Left lung (tissue), 10 donors: ENCODE results near the gene FMNL2. TPM values are rescaled to one million over a fixed set of nuclear protein-coding genes. Genes with fewer than 3 reads are reported as not detected.

Experiments used
- ATAC-seq: fragments of 200-7000 bp; cut with Tn5 transposase; one replicate; pipeline ENCODE4 v1.9.1; 2020; ENCODE audit warnings: moderate library complexity
- DNase-seq, 4 donors: peaks; one replicate each; pipeline ENCODE4 v3.0.0-alpha.2; 2013 to 2020
- H3K27ac ChIP-seq, 2 donors: fragments of 200-600 bp; sonication (generic) in 1 of 2; one replicate each; pipeline versions ENCODE4 v1.5.0 to v1.8.0; 2020 to 2021
- H3K27me3 ChIP-seq, 2 donors: fragments of 200-600 bp; sonication (generic) in 1 of 2; one replicate each; pipeline versions ENCODE4 v1.5.0 to v1.8.0; 2020 to 2021
- H3K36me3 ChIP-seq, 2 donors: fragments of 200-600 bp; sonication (generic) in 1 of 2; one replicate each; pipeline versions ENCODE4 v1.5.0 to v1.8.0; 2020 to 2021
- H3K4me1 ChIP-seq, 2 donors: fragments of 200-600 bp; one replicate each; pipeline ENCODE4 v1.8.0; 2021
- H3K4me3 ChIP-seq, 2 donors: fragments of 200-600 bp; sonication (generic) in 1 of 2; one replicate each; pipeline versions ENCODE4 v1.5.0 to v1.8.0; 2020 to 2021; ENCODE audit warnings: mild to moderate bottlenecking in 1 of 2
- H3K9me3 ChIP-seq, 2 donors: fragments of 200-600 bp; sonication (generic) in 1 of 2; one replicate each; pipeline versions ENCODE4 v1.5.0 to v1.8.0; 2020 to 2021
- intact Hi-C, 2 donors: fragments of 100-400 bp; cut with DNase I; formaldehyde crosslinking; loops; one replicate each; pipeline versions ENCODE4 v1.11.2 to v1.14.2; 2022
- polyA plus RNA-seq, 6 donors: library from polyadenylated mRNA; unstranded; fragments of 120-200 nt; gene quantifications; one replicate each; pipeline ENCODE4 v1.2.1, GENCODE V29; 2013; ENCODE audit not compliant: insufficient read length in 6 of 6
- total RNA-seq, 2 donors: library from RNA; stranded (reverse); fragmentation: NEBNext Ultra II Directional; extraction: Animal tissue kit (Norgen Biotek cat#: 25700); gene quantifications; one replicate each; pipeline ENCODE4 v1.2.1, GENCODE V29; 2021
- TF ChIP-seq, protein P1 (sequence below), 2 donors: fragments of 200-600 bp; sonication (generic) in 1 of 2; IDR thresholded peaks; one replicate each; pipeline versions ENCODE4 v1.5.0 to v1.8.0; 2021; ENCODE audit warnings: antibody characterized with exemption in 2 of 2
- donor health status: DM: no; HTN: yes; CAD: no.
- donor health status: DM: no; HTN: no; CAD: no.

FMNL2 gene
- total and polyA plus RNA-seq, 8 donors, result 36.3 to 90.0 (median 77.7) TPM

- TF ChIP-seq, protein P1, sequence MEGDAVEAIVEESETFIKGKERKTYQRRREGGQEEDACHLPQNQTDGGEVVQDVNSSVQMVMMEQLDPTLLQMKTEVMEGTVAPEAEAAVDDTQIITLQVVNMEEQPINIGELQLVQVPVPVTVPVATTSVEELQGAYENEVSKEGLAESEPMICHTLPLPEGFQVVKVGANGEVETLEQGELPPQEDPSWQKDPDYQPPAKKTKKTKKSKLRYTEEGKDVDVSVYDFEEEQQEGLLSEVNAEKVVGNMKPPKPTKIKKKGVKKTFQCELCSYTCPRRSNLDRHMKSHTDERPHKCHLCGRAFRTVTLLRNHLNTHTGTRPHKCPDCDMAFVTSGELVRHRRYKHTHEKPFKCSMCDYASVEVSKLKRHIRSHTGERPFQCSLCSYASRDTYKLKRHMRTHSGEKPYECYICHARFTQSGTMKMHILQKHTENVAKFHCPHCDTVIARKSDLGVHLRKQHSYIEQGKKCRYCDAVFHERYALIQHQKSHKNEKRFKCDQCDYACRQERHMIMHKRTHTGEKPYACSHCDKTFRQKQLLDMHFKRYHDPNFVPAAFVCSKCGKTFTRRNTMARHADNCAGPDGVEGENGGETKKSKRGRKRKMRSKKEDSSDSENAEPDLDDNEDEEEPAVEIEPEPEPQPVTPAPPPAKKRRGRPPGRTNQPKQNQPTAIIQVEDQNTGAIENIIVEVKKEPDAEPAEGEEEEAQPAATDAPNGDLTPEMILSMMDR (IDR thresholded peaks at IDR 0.05), result no peak
- Histone ChIP-seq H3K4me1 (peaks cover 0 to 30% of the 10 kb centered on the region in 2 donors), H3K9me3 (no peaks in the 10 kb centered on the region), H3K27ac (peak overlapping the region in 1 of 2 donors; percentile 66), H3K36me3 (no peaks in the 10 kb centered on the region), H3K27me3 (no peaks in the 10 kb centered on the region), H3K4me3 (no peak overlapping the region)
- ATAC-seq, result no peak
- intact Hi-C loops, result no loop called here
- no peak for DNase-seq
These were observed 95.9 kb downstream of the FMNL2 start for GRCh38 chr2:152430876-152431275.

GRCh38 chr2:152431370-152432098 lies 96.6 kb downstream of the FMNL2 start:
- ATAC-seq, result no peak
- peak overlapping the region in 1 of 2 donors; percentile 66 for H3K27ac ChIP-seq

GRCh38 chr2:152432206-152432653 lies 97.3 kb downstream of the FMNL2 start:
- peak in 1 of 4 donors; percentile 24 for DNase-seq

More at GRCh38 chr2:152431370-152432098, 96.6 kb downstream of the FMNL2 start:
- no peak overlapping the region for H3K4me3 ChIP-seq
- TF ChIP-seq, protein P1 (IDR thresholded peaks at IDR 0.05), result no peak
- H3K9me3 ChIP-seq, result no peaks in the 10 kb centered on the region
- intact Hi-C loops, result no loop called here
- DNase-seq, result no peak
- no peaks in the 10 kb centered on the region for H3K27me3 ChIP-seq
- H3K4me1 ChIP-seq, result peaks cover 0 to 30% of the 10 kb centered on the region in 2 donors
- H3K36me3 ChIP-seq, result no peaks in the 10 kb centered on the region

DNA sequence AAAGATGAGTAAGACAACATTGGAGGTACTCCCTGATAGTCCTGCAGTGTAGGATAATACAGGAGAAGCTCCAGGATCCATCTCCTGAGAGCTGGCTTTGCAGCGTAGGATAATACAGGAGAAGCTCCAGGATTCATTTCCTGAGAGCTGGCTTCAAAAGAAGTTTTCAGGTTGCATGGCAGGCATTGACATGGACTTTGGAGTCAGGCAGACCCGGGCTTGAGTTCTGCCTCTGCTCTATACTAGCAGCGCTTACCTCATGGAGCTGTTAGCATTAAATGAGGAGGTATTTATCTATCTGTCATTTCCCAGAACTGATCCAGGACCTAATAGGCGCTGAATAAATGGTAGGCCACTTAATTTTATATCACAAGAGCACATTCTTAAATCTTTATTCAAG lies 97.8 kb downstream of the FMNL2 start:
- Histone ChIP-seq H3K27me3 (no peaks in the 10 kb centered on the region), H3K9me3 (no peaks in the 10 kb centered on the region), H3K4me3 (no peak overlapping the region), H3K36me3 (no peaks in the 10 kb centered on the region), H3K27ac (peak overlapping the region; percentile 24 to 66), H3K4me1 (peaks cover 0 to 30% of the 10 kb centered on the region in 2 donors)
- intact Hi-C loops, result no loop called here
- TF ChIP-seq, protein P1 (IDR thresholded peaks at IDR 0.05), result no peak
- no peak for ATAC-seq
- DNase-seq, result no peak

More at GRCh38 chr2:152432206-152432653, 97.3 kb downstream of the FMNL2 start:
- Histone ChIP-seq H3K27ac (peak overlapping the region; percentile 24 to 66), H3K36me3 (no peaks in the 10 kb centered on the region), H3K4me3 (no peak overlapping the region), H3K27me3 (no peaks in the 10 kb centered on the region), H3K4me1 (peaks cover 0 to 30% of the 10 kb centered on the region in 2 donors), H3K9me3 (no peaks in the 10 kb centered on the region)
- ATAC-seq, result peak; percentile 78
- intact Hi-C loops, result no loop called here
- TF ChIP-seq, protein P1 (IDR thresholded peaks at IDR 0.05), result no peak

- no peaks in the 10 kb centered on the region for H3K27me3 ChIP-seq
- intact Hi-C loops, result no loop called here
- ATAC-seq (peak; percentile 46), DNase-seq (no peak)
- peak overlapping the region; percentile 8 to 66 for H3K27ac ChIP-seq
- TF ChIP-seq, protein P1 (IDR thresholded peaks at IDR 0.05), result no peak
- H3K4me3 ChIP-seq, result no peak overlapping the region
- peaks cover 0 to 30% of the 10 kb centered on the region in 2 donors for H3K4me1 ChIP-seq
- H3K9me3 ChIP-seq, result no peaks in the 10 kb centered on the region
- H3K36me3 ChIP-seq, result no peaks in the 10 kb centered on the region
These were observed 98.3 kb downstream of the FMNL2 start for GRCh38 chr2:152433289-152433688.
